AG09319 (cell line): ENCODE results near the gene CLCNKB.
"Not testable (repeated sequence)": the region's sequence is repeated elsewhere in the genome, so short reads cannot be mapped to it uniquely, and the experiment has no call there.

ENCODE experiments used
- DNase-seq: peaks from one replicate; pipeline ENCODE4 v3.0.0-alpha.2; 2010; ENCODE audit warnings: low read depth; ENCODE audit errors: extremely low read depth
- TF ChIP-seq, protein P1 (sequence below): IDR thresholded peaks from 2 replicates; pipeline ENCODE4 v1.5.1; 2011; ENCODE audit warnings: low read depth, mild to moderate bottlenecking, inconsistent platforms, low read length, moderate library complexity

The CLCNKB gene

DNA sequence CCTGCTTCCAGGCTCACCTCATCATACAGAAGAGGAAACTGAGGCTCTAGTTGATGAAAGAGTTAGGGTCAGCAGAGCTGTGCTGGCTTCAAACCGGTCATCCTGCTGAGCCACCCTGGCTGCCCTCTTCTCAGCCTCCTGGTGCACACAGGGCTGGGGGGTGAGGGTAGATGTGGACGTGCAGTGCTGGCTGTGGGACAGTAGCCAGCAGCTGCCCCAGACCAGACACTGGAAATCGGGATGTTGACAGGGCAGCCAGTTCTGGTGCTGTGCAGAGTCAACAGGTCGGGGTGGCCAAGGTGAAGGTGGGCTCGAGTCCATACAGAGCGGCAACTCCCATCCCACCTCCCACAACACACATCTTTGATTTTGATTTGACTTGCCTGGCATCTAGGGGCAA lies 23.3 kb upstream of the CLCNKB start:
- DNase-seq = no peak
- TF ChIP-seq, protein P1, sequence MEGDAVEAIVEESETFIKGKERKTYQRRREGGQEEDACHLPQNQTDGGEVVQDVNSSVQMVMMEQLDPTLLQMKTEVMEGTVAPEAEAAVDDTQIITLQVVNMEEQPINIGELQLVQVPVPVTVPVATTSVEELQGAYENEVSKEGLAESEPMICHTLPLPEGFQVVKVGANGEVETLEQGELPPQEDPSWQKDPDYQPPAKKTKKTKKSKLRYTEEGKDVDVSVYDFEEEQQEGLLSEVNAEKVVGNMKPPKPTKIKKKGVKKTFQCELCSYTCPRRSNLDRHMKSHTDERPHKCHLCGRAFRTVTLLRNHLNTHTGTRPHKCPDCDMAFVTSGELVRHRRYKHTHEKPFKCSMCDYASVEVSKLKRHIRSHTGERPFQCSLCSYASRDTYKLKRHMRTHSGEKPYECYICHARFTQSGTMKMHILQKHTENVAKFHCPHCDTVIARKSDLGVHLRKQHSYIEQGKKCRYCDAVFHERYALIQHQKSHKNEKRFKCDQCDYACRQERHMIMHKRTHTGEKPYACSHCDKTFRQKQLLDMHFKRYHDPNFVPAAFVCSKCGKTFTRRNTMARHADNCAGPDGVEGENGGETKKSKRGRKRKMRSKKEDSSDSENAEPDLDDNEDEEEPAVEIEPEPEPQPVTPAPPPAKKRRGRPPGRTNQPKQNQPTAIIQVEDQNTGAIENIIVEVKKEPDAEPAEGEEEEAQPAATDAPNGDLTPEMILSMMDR = no peak

GRCh38 chr1:16020878-16021277 lies 22.7 kb upstream of the CLCNKB start:
- DNase-seq = not testable (repeated sequence)

- TF ChIP-seq, protein P1 = no peak
- no peak for DNase-seq
These were observed 21.9 kb upstream of the CLCNKB start, which contains the start of gene CLCNKA for GRCh38 chr1:16021681-16022080. CLCNKA (plus strand) TSS chr1:16022036; CDS start chr1:16022620, 584 bp downstream.

GRCh38 chr1:16022393-16022792 lies 21.2 kb upstream of the CLCNKB start:
- TF ChIP-seq, protein P1 = no peak
- no peak for DNase-seq

- TF ChIP-seq, protein P1 = no peak
- no peak for DNase-seq
These were observed 20.4 kb upstream of the CLCNKB start for GRCh38 chr1:16023050-16023653.

GRCh38 chr1:16026302-16026701 lies 17.3 kb upstream of the CLCNKB start:
- not testable (repeated sequence) for DNase-seq

- no peak for DNase-seq
- TF ChIP-seq, protein P1 = no peak
These were observed 16.7 kb upstream of the CLCNKB start for GRCh38 chr1:16026723-16027484.

- TF ChIP-seq, protein P1 = no peak
- no peak for DNase-seq
These were observed 15.2 kb upstream of the CLCNKB start for GRCh38 chr1:16028237-16029002.

DNA sequence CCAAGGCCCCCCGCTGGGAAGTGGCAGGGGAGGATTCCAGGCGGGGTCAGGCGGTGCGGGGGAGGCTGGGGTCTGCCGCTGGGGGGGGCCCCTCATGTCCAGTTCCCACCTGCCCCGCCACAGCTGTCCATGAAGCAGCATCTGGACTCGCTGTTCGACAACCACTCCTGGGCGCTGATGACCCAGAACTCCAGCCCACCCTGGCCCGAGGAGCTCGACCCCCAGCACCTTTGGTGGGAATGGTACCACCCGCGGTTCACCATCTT lies 14.6 kb upstream of the CLCNKB start:
- DNase-seq = not testable (repeated sequence)
